IPS-11a (cell line): ENCODE data around the gene ERC1.
"Not testable (repeated sequence)": the region's sequence is repeated elsewhere in the genome, so short reads cannot be mapped to it uniquely, and the experiment has no call there.

Source experiments
- H3K4me3 ChIP-seq: one replicate; pipeline ENCODE4 v1.5.1; 2013; ENCODE audit warnings: low read depth, low read length, control low read depth

ERC1 gene

DNA sequence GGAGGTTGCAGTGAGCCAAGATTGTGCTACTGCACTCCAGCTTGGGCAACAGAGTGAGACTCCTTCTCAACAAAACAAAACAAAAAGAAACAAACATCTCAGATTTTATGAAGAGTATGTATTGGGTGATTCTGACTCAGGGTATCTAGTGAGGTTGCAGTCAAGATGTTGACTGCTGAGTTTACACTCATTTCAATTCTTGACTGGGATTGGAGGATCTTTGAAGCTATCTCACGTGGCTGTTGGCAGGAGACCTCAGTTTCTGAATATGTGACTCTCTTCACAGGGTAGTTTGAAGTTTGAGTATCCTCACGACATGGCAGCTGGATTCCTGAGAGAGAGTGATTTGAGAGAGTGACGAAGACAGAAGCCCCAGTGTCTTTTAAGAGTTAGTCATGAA lies 29.4 kb downstream of the ERC1 start:
- no peak overlapping the region for H3K4me3 ChIP-seq

DNA sequence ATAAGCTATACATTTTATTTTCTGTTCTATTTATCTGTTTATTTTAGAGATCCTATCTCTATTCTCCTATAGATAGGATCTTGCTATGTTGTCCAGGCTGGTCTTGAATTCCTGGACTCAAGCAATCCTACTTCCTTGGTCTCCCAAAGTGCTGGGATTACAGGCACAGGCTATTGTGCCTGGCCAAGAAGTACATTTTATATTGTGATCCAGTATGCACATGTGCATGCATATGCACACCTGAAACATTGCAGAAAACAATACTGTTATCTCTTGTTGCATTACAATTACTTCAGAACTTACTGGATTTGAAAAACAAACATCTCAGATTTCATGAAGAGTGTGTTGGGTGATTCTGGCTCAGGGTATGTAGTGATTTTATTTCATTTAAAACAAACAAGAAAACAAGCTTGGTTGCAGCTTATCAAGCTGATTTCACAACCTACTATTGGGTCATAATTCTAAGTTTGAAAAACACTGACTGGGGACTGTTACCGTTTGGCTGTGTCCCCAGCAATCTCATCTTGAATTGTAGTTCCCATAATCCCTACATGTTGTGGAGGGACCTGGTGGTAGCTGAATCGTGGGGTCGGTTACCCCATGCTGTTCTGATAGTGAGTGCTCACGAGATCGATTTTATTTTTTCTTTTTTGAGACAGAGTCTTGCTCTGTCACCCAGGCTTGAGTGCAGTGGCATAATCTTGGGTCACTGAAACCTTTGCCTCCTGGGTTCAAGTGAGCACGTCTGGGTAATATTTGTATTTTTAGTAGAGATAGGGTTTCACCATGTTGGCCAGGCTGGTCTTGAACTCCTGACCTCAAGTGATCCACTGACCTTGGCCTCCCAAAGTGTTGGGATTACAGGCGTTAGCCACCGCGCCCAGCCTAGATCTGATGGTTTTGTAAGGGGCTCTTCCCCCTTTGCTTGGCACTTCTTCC lies 31.3 kb downstream of the ERC1 start:
- H3K4me3 ChIP-seq = no peak overlapping the region

DNA sequence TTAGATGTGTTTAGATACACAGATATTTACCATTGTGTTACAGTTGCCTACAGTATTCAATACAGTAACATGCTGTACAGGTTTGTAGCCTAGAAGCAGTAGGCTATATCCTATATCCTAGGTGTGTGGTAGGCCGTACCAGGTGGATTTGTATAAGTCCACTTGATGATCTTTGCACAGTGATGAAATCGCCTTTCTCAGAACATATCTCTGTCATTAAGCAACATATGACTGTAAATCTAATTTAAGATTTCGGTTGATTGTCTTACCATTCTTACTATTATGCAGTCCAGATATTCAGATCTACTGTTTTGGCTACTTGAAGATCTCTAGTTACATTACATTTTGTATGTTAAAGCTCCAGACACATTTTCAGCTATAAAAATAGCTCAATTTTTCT lies 39.8 kb downstream of the ERC1 start:
- H3K4me3 ChIP-seq = no peak overlapping the region

DNA sequence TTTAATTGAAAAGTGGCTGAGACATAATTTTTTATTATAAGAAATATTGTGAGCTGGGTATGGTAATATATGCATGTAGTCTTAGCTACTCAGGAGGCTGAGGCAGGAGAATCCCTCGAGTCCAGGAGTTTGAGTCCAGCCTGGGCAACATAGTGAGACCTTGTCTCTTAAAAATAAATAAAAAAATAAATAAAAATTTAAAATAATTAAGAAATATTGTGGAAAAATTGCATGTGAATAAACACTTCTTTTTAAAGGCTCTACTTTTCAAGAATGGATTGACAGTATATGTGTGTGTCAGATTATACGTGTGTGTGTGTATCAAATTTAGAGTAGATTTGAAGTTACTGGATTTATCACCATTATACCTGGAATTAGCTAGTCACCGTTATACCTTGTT lies 43.2 kb downstream of the ERC1 start:
- H3K4me3 ChIP-seq = no peak overlapping the region

DNA sequence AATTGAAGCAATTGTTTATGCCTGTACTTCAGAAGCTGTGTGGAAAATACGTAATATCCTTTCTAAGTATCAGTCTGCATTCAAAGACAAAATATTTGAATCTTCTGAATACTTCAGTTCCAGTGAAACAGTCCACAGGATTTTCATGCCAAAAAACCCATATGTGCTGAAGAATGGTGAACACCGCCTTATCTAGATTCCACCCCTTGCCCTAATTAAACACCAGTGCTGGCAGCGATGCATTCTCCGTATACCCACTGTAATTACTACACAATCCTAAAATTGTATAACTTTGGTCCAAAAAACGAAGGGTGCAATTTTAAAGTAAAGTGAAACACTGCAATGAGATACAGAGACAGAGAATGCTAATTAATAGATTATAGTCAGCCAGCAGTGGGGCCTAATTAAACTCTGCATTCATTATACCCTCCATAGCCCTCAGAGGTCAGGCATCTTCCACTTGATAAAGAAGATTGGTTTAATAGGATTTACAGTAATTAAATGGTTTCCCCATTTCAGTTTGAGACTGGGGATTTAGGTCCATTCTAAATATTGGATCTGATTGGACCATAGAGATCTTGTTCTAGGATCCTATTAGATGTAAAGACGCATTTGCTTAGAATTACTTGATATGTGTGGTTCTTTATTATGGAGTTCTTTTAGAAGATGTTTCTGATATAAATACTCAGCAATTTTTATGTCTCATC lies 43.9 kb downstream of the ERC1 start:
- H3K4me3 ChIP-seq = no peak overlapping the region

DNA sequence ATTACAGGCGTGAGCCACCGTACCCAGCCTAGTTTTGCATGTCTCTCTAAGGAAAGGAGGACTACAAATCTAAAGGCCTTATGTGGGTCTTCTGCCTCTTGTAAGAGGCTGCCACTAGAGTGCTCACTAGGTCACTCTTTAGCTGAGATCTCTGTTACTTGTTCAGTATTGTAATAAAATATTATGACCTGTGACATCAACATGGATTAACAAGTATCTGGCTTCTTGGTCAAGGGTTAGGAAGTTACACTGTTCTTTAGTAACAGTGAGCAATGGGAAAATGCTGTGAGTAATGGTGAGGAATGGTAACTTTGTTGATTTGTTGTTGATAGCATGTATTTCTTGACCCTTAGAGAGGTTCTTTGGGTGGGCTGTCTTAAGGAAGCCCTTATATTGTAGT lies 50.5 kb downstream of the ERC1 start:
- H3K4me3 ChIP-seq = no peak overlapping the region

DNA sequence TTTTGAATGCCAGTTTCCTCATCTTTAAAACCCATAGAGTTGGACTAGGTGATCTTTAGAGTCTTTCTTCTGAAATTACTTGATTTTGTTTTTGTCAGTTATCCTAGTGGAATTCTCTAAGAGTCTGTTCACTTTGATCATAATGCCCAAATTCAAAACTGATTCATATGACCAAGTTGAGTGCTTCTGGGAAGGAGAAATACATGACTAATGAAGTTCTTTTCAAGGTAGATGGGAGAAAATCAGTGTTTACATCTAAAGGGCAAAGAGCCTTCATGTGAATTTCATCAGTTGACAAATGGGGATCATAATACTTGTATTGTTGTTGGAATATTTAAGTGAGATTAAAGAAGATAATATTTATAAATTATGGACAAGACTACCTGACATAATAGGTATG lies 53.2 kb downstream of the ERC1 start:
- H3K4me3 ChIP-seq = no peak overlapping the region

DNA sequence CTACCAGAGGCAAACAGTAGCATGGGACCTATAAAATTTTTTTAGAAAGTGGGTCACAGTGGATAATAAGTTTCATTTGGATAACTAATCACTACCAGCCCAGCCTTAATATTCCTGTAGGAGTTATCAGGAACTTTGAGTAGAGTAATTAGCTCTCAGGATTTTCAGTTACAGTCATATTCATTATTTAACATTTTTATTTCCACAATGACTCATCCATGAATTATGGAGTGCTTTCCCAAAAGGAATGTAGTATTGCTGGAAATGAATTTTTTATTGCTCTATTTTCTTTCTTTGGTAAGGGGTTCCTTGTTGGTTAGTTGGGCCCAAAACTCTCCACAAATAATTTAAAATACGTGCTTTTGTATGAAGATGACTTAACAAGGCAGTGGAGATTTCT lies 53.7 kb downstream of the ERC1 start:
- no peak overlapping the region for H3K4me3 ChIP-seq

DNA sequence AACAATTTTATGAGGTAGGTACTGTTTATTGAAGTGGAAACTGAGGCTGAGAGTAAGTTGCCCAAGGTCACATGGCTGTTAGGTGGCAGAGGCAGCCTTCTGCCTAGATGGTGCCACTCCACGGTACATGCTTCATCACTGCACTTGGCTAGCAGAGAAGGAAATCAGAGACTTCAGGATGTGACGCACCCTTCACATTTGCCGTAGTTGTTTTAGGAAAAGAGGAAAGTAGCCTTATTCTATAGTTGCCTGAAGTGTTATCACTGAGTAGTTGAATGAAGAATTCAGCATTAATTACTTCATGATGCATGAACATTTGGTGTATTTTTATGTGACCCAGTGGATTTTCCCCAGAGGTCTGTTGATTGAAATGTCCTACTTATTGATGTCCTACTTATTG lies 55.7 kb downstream of the ERC1 start:
- no peak overlapping the region for H3K4me3 ChIP-seq

DNA sequence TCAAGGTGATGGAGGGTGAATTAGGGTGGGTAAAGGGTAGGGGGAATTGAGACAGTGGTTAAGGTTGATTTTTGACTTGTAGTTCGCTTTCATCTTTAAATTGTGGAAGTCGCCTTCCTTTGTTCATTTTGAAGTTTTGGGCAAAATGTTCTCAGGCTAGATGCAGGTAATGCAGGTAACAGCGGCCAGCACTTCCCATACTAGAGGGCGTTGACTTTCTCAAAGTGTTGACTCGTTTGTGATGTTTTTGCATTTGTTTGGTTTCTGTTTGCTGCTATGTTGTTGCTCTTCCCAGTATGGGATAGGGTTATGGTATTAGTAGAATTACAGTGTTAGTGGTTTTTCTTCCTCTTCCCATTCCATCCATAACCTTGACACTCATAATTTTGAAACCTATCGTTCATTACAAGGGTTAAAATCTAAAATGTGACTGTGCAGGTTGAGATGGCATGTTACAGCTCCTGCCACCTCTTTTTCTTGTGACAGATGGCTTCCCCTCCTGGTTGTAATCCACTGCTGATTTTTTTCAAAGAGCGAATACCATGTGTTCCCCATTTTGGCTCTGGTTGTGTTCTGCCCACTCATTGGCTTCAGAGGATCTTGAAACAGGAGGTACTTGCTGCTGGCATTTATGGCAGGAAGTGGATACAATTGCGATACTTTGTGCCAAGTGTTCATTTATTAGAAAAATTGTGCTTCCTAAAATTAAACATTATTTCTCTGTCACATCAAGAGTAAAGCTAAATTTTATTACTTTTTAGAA lies 57.1 kb downstream of the ERC1 start:
- no peak overlapping the region for H3K4me3 ChIP-seq

DNA sequence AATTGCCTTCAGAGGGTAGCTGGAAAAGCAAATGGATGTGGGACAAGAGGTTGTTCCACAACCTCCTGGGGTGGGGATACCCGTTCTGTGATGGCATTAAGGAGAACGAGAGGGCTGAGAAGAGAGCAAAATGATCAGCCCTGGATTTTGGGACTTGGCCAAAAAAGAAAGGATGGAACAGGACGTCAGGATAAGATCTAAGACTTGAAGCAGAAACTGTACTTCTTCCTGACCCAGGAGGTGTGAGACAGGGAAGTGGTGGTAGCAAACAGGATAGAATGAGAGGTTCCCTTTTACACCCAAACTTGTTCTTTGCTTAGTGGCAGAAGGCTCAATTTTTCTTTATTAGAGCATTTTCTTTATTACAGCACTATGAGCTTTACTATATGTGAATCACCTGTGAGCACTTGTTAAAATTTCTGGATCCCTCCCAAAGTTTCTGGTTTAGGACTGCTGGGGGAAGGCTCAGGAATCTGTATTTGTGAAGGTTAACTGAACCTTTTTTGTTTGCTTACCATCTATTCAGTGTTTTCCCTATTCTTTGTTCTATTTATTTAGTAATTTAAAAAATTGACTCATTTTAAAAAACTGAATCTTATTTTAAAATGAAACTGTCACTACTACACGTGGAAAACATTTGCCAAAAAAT lies 59.2 kb downstream of the ERC1 start:
- H3K4me3 ChIP-seq = no peak overlapping the region

DNA sequence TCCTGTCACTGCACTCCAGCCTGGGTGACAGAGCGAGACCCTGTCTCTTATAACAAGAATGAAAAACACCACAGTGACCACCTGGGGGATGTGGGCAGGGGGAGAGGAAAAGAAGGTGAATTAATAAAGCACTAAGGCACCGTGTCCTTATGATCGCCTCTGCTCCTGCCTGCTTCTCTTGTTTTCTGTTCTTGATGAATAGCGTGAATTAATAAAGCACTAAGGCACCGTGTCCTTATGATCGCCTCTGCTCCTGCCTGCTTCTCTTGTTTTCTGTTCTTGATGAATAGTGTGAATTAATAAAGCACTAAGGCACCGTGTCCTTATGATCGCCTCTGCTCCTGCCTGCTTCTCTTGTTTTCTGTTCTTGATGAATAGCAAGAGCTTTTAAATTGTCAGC lies 60.6 kb downstream of the ERC1 start:
- H3K4me3 ChIP-seq = not testable (repeated sequence)

DNA sequence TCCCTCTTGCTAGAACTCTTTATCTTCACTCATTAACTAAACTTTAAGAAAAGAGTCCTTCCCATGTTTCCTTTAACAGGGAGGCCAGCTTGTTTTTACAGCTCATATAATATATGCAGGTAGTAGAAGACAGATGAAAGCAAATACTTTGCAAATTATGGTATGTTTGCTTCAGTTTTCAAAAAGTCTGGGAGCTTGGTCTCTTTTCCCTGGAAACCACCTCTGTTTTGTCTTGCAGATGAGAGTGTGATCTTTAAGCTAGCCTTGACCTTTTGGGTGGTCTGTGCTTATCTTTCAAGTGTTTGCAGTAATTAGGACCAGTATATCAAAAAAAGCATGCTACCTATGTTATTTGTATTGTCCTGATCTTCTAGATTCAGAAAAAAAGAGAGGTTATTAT lies 62.7 kb downstream of the ERC1 start:
- H3K4me3 ChIP-seq = no peak overlapping the region

DNA sequence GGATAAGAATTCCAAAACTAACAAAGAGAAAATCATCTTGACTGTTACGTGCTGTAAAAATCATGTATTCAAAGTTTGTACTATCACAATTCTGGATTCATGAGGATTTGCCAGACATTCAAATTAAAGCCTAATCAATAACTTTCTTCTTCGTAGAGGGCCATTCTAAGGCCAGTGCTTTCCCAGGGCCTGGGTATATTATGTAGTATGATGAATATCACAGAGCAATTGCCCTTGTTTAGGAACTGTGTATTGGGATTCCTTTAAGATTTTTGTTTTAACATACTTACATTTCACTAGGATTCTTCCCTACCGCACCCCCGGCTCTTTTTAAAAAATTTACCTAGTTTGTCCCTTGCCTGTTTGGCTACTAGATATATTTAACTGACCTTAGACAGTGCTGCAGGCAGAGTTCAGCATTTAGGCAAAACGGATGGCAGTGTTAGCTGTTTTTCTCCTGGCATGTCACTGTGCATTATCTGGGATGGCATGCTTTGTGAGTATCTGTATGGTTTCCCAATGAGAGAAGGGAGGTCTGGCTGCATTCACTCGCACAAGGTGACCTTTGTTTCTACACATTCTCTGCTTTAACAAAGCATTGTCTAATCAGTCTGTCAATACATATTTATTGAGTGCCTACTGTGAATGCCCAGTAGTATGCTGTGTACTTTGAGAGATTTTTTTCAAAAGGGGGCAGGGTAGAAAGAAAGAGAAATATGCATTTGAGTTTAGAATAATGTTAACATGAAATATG lies 63.3 kb downstream of the ERC1 start:
- H3K4me3 ChIP-seq = no peak overlapping the region

DNA sequence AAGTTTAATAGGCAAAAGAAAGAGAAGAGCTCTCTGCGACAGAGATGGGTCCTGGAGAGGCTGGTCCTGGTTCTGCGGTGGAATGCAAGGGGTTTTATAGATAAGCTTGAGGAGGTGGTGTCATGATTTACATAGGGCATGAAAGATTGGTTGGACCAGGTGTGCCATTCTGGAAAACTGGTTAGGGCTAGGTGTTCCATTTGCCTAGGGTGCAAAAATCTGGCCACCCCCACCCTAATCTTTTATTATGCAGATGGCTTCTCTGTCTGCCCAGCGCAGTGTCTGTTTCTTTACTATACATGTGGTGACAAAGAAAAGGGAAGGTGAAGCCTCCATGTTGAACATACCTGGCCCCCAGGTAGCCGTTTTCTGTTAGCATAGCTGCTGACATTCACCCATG lies 65.4 kb downstream of the ERC1 start:
- no peak overlapping the region for H3K4me3 ChIP-seq

DNA sequence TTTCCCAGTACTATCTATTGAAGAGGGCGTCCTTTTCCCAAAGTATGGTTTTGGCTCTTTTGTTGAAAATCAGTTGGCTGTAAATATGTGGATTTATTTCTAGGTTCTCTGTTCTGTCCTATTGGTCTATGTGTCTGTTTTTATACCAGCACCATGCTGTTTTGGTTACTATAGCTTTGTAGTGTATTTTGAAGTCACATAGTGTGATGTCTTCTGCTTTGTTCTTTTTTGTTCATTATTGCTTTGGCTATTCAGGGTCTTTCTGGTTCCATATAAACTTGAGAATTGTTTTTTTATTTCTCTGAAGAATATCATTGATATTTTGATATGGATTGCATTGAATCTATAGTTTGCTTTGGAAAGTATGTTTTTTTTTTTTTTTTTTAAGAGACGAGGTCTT lies 67.4 kb downstream of the ERC1 start:
- no peak overlapping the region for H3K4me3 ChIP-seq

DNA sequence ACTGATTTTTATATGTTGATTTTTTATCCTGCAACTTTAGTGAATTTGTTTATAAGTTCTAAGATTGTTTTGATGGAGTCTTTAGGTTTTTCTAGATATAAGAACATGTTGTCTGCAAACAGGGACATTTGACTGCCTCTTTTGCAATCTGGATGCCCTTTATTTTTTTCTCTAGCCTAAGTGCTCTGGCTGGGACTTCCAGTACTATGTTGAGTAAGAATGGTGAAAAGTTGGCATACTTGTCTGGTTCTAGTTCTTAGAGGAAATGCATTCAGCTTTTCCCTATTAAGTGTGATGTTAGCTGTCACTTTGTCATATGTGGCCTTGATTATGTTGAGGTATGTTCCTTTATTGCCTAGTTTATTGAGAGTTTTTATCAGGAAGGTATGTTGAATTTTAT lies 68.1 kb downstream of the ERC1 start:
- no peak overlapping the region for H3K4me3 ChIP-seq

DNA sequence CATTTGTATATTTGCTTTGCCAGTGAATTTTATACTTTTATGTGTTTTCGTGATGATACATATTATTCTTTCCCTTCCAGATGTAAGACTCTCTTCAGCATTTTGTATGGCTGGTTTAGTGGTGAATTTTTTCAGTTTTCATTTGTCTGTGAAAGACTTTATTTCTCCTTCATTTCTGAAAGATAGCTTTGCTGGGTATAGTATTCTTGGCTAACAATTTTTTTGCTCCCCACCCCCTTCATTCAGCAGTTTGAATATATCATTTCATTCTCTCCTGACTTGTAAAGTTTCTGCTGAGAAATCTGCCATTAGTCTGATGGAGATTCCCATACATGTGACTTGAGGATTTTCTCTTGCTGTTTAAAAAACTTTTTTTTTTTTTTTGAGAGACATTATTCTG lies 72.8 kb downstream of the ERC1 start:
- H3K4me3 ChIP-seq = no peak overlapping the region

DNA sequence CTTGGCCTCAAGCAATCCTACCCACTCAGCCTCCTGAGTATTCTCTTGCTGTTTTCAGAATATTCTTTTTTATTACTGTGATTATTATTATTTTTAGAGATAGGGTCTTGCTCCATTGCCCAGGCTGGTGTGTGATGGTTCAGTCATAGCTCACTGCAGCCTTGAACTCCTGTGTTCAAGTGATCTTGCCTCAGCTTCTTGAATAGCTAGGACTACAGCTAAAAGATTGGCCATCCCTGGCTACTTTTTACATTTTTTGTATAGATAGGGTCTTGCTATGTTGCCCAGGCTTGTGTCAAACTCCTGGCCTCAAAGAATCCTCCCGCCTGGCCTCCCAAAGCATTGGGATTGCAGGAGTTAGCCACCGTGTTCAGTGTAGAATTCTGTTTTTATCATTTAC lies 73.3 kb downstream of the ERC1 start:
- H3K4me3 ChIP-seq = no peak overlapping the region

DNA sequence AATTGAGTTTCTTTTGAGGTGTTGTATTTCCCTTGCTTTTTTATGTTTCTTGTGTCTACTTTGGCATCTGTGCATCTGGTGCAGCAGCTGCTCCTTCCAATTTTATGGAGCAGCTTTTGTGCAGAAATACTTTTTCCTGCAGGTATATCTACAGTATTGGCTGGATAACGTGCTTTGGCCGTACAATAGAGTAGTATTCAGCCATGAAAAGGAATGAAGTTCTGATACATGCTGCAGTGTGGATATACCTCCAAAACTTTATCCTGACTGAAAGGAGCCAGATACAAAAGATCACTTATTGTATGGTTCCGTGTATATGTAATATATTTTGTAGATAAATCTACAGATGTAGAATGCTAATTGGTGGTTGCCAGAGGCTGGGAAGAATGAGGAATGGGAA lies 74.6 kb downstream of the ERC1 start:
- no peak overlapping the region for H3K4me3 ChIP-seq
